ENCODE measurements around the gene SMG1.
"Not testable (repeated sequence)": the region's sequence is repeated elsewhere in the genome, so short reads cannot be mapped to it uniquely, and the experiment has no call there.

SMG1 gene

DNA sequence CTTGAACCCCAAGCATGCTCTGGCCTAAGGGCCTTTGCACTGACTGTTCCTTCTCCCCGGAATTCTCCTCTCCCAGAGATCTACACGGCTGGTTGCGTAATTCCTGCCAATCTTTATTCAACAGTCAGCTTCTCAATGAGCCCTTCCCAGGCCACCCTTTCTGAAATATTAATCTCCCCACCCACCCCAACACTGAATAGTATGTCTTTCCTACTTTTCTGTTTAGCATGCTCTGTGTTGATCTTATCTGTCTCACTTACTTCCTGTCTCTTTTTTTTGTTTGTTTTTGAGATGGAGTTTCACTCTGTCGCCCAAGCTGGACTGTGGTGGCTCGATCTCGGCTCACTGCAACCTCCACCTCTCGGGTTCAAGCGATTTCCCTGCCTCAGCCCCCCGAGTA lies 169.6 kb downstream of the SMG1 start:
- DNase-seq: not testable (repeated sequence)

Measured in NCI-H2107 (cell line).